NCI-H1105 (cell line): ENCODE measurements around the gene MAEA.
"Not testable (repeated sequence)": the region's sequence is repeated elsewhere in the genome, so short reads cannot be mapped to it uniquely, and the experiment has no call there.

Experiments used
- DNase-seq: peaks from one replicate; lab custom pipeline; 2025; lab: John Stamatoyannopoulos, UW

The MAEA gene

GRCh38 chr4:1279253-1279652, 10.4 kb upstream of the MAEA start:
- no peak for DNase-seq

GRCh38 chr4:1283711-1284110, 6.0 kb upstream of the MAEA start:
- no peak for DNase-seq

DNA sequence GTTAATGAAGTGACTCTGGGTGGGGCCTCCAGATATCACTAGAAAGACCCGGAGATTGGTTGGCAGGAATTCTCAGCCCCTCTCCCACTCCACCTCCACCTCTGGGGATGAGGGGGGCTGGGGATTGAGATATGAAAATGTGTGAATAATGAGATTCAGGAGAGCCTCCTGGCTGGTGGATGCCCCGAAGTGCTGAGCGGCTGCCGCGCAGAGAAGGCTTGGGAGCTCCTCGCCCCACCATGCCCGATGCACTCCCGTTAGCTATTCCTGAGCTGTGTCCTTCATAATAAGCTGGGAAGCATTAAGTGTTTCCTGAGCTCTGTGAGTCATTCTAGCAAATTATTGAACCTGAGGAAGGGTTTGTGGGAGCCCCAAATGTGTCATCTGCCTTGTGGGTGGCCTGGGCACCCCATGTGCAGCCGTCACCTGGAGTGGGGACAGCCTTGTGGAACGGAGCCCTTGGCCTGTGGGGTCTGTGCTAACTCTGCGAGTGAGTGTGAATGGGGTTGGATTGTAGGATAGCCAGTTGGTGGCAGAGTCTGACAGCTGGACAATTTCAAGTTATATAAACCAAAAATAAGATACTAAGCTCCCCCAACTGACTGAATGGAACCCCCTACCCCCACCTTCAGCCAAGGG, 4.4 kb upstream of the MAEA start:
- DNase-seq = no peak

DNA sequence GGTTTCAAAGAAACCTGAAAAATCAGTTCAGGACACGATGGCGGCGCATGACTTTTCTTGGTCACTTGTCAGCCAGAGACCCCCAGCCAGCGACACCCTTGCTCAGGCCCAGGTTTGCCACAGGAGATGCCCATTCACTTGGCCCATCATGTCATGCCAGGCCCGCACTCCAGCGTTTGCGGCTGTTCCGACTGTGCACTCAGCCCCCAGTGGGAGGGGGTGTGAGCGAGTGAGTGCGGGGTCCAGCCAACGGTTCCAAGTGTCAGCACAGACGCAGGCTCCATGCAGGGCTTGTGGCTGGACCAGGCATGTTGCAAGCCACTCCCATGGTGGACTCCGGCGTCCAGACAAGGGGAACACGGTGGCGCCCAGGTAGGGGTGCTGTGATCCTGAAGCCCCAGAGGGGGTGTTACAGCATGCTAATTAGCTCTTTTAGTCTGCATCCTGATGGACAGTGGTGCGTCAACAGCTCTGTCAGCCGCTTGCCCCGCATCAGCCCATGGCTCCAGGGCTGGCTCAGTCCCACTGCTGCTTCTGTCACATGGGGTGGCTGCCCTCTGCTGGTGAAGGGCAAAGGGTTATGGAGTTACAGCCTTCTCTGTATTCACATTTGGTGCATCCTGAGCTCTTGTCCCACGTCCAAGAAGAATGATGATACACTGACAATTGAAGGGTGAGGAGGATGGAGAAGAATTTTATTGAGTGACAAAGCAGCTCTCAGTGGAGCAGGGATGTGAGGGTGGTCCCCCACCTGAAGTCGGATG, 3.7 kb upstream of the MAEA start:
- no peak for DNase-seq

DNA sequence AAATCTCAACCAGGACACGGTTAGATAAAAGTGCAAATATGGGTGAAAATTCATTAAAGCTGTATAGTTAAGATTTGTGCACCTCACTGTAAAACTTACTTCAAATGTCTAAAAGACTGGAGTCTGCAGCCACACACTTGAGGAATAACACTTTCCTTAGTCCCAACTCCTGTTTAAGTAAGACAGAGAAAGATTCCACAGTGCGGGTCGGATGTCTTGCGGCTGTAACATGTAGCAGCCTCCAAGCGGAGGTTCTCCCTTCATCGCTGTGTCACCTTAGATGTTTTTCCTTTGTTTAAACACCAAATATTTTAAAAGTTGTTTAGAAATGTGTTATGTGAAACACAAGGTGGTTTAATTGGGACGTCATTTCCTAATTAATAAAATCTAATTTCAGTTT, 905 bp upstream of the MAEA start:
- DNase-seq = no peak

DNA sequence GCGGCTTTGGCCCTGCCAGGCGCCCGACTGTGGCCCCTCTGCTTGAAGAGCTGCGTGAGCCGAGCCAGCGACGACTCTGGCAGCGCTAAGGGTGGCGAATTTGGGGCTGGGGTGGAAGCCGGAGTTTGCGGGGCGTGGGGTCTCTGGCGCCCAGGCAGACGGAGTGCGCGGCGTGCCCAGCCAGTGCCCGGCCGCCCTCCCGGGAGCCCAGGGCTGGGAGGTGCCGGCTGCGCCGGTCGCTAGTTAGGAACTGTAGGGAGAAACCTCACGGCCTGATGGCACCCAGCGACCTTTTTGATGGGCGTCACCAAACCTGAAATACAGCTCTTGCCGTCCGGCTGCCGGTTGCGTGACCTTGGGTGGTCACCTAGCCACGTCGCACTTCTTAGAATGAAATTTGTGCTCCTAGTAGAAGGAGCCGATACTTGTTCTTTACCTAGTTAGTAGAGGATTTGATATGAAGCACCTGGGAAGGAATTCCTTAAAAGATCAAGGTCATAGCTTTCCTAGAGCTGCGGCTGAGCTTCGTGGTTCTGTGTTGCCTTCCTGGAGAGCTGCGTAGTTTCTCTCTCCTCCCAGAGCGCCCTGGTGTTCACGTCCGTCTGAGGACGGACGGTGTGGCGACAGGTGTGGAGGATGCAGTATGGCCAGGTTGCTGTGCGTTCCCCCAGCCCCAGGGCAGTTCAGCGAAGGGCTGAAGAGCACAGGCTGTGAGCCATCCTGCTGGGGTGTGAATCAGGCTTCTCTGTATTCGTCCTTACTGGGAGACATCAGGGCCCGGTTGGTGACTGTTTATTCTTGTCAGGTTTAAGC, 680 bp downstream of the MAEA start:
- no peak for DNase-seq

DNA sequence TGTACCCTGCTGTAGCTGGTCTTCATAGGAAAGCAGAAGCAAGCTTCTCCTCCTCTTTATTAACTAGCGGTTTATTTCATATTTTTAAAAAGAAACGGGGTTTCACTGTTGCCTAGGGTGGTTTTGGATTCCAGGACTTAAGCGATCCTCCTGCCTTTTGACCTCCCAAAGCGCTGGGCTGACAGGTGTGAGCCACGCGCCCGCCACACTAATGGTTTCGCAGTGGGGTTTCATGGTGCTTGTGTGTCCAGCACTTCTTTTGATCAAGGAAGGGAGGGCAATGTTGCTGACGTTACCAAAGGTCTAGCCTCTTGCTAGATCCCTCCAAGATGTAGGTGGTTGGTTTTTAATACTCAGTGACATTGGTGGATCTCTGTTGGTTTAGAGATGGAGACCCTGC, 1.4 kb downstream of the MAEA start:
- no peak for DNase-seq

- DNase-seq = no peak
These were observed 2.5 kb downstream of the MAEA start for GRCh38 chr4:1291996-1292702.

GRCh38 chr4:1292703-1293011, 3.0 kb downstream of the MAEA start:
- not testable (repeated sequence) for DNase-seq

DNA sequence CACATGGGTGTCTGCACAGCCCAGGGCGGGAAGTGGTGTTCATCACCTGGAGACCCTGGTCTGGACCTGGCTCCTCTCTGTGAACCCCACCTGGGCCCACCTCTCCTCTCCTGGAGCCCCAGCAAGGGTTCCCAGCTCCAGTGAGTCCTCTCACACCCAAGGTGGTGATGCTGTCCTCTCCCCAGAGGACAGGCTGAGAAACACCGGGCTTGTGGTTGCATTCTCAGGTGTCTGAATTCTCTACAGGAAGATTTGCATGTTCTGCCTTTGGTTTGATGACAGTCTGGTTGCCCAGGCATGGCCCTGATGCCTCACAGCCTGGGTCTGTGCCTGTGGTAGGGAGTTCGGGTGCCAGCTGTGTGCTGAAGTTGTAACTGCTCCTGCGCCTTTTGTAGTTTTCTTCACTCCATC, 3.8 kb downstream of the MAEA start:
- no peak for DNase-seq

DNA sequence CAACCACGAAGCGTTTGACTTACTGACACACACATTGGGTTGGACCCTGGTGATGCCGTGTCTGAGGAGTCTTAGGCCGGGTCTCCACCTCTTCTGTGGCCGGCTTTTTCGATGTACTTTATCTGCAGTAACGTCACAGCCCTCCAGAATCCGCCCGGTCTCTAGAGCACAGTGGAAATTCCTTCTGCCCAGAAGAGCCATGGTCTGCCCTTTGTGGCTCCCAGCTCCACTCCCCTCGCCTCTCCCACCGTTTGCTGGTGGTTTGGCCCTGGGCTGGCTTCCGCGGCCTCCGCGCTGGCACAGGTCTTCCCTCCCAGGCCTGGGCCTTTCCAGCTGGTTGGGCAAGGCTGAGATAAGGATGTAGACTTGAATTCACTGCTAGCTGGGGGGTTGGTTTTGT, 4.3 kb downstream of the MAEA start:
- DNase-seq = no peak

GRCh38 chr4:1294424-1294823, 4.7 kb downstream of the MAEA start:
- DNase-seq = no peak

DNA sequence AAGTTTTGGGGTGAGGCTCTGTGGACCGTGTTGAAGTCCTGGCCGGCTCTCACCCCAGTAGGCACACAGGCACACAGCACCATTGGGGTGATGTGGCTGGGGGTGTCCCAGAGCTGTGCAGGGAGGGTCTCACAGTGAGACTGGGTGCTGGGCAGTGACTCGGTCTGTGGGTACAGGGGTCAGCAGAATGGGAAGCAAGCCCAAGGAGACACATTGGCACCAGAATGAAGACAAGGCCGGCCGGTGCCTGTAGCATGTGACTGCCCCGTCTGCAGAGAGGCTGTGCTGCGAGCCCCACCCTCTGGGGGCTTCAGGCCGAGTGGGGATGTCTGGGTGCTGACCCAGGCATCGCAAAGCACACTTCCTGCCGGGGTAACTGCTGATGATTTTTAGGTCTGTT, 5.2 kb downstream of the MAEA start:
- DNase-seq = no peak

- DNase-seq = no peak
These were observed 5.8 kb downstream of the MAEA start for GRCh38 chr4:1295405-1296055.

- DNase-seq = no peak
These were observed 6.8 kb downstream of the MAEA start for GRCh38 chr4:1296324-1297022.

DNA sequence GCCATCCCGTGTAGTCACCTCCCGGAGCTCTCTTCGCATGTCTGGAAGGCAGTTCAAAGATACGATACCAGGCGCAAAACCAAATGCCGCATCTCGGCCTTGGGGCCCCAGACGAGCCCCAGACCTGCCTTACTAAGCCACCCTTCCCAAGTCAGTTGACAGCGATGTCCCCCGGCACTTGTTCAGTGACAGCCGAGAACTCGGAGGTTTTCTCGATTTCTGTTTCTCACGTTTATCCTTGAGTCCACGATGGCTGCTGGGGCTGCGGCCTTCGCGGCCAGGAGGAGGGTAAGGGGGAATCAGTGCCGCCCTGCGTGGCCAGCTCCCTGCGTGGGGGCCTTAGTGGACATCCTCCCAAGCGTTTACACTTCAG, 7.3 kb downstream of the MAEA start:
- no peak for DNase-seq

DNA sequence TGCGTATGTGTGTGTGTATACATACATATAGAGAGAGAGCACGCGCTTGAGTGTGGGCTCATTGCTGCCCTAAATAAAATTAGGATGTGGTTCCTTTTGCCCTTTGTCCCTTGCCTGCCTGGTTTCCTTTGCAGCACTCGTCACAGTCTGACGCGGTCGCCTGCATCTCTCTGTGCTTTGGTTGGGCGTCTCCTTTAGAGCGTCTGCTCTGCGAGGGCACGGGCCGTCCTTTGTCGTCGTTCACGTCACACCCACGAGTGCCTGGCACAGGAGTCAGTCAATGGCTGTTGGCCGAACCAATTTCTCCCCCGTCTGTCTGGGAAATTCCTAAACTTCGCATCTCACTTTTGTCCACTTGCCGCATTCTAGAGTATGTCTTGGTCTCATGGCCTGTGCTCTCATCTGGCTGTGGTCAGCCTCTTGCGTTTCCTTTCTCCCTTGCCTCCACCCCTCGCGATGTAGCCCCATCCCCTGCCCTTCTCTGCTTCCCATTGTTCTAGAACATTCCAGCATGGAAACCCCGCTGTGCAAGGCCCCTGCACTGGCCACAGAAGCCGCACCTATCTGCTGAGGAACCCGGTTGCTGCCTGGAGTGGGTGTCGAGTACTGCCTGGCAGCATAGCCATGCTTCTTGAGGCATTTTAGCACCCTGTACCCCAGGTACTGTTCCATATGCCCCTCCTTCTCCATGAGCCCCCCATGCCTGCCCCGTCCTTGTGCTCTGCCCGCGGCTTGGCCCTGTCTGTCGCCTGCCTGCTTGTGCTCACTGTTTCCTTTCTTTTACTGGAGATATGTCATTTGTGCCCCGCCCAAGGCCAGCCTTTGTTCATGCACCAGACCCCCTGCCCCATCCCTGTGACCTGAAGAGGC, 8.0 kb downstream of the MAEA start:
- DNase-seq = no peak

DNA sequence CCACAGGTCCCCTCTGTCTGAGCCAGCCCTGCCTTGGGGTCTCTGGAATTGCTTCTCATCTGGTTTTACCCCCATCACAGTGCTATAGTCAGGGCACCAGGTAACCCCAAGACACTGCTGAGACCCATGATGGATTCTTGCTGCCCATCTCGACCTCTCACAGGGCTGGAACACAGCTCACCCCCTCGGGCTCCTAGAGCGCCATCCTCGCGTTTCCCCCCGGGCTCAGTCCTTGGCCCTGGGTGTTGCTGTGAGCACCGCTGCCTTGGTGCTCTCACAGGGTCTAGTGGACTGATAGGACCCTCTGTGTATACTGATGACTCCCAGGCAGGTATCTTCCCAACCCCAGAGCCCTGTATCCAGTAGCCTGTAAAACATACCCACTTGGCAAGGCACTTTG, 8.8 kb downstream of the MAEA start:
- DNase-seq = no peak

- DNase-seq = no peak
These were observed 9.7 kb downstream of the MAEA start for GRCh38 chr4:1299301-1299860.
